ENCODE measurements around the gene GGT7. TPM values are rescaled to one million over a fixed set of nuclear protein-coding genes. Genes with fewer than 3 reads are reported as not detected.

The GGT7 gene
- total and polyA plus RNA-seq, 2 experiments from 2014 or later, result 32.3 to 53.8 TPM

GRCh38 chr20:34834459-34834893 lies 38.2 kb downstream of the GGT7 start:
- Histone ChIP-seq H3K9me3 (ENCODE audit: low read depth) (no peaks in the 10 kb centered on the region), H3K27ac (no peak overlapping the region), H3K4me1 (ENCODE audit: low read depth) (peaks cover 5% of the 10 kb centered on the region), H3K4me3 (no peak overlapping the region), H3K27me3 (peaks cover 5% of the 10 kb centered on the region), H3K36me3 (no peaks in the 10 kb centered on the region)
- peak; percentile 33 to 55 for DNase-seq (ENCODE audit: low read depth in 1 of 2, low spot score in 1 of 2)
- peak; percentile 15 for TF ChIP-seq CTCF (IDR thresholded peaks at IDR 0.05; ENCODE audit: low read depth, low read length)

GRCh38 chr20:34831936-34832335 lies 40.7 kb downstream of the GGT7 start:
- no peak for TF ChIP-seq CTCF (IDR thresholded peaks at IDR 0.05; ENCODE audit: low read depth, low read length)
- no peak for DNase-seq (ENCODE audit: low read depth in 1 of 2, low spot score in 1 of 2)
- H3K4me3 ChIP-seq, result no peak overlapping the region
- H3K27ac ChIP-seq, result no peak overlapping the region
- peaks cover 5% of the 10 kb centered on the region for H3K4me1 ChIP-seq (ENCODE audit: low read depth)
- H3K27me3 ChIP-seq, result peaks cover 5% of the 10 kb centered on the region
- H3K36me3 ChIP-seq, result no peaks in the 10 kb centered on the region
- no peaks in the 10 kb centered on the region for H3K9me3 ChIP-seq (ENCODE audit: low read depth)

GRCh38 chr20:34829191-34829590 lies 43.5 kb downstream of the GGT7 start:
- Histone ChIP-seq H3K36me3 (no peaks in the 10 kb centered on the region), H3K27me3 (peaks cover 5% of the 10 kb centered on the region), H3K27ac (no peak overlapping the region), H3K9me3 (ENCODE audit: low read depth) (no peaks in the 10 kb centered on the region), H3K4me1 (ENCODE audit: low read depth) (peaks cover 5% of the 10 kb centered on the region), H3K4me3 (no peak overlapping the region)
- DNase-seq (ENCODE audit: low read depth in 1 of 2, low spot score in 1 of 2), result no peak
- no peak for TF ChIP-seq CTCF (IDR thresholded peaks at IDR 0.05; ENCODE audit: low read depth, low read length)

GRCh38 chr20:34825530-34826362 lies 46.9 kb downstream of the GGT7 start, which contains the start of gene NCOA6:
Gene NCOA6, minus strand, starts transcription at chr20:34825651. Its CDS starts 43,296 bp downstream, at chr20:34782355.
- Histone ChIP-seq H3K27ac (peak within 1 kb of the TSS; percentile 99), H3K4me3 (peak within 1 kb of the TSS; percentile 89), H3K27me3 (no peaks in the 10 kb centered on the region), H3K36me3 (no peaks in the 10 kb centered on the region), H3K9me3 (ENCODE audit: low read depth) (no peaks in the 10 kb centered on the region), H3K4me1 (ENCODE audit: low read depth) (peaks cover 6% of the 10 kb centered on the region)
- peak; percentile 87 to 90 for DNase-seq (ENCODE audit: low read depth in 1 of 2, low spot score in 1 of 2)
- TF ChIP-seq CTCF (IDR thresholded peaks at IDR 0.05; ENCODE audit: low read depth, low read length), result no peak

GRCh38 chr20:34824806-34825529 lies 47.7 kb downstream of the GGT7 start:
- Histone ChIP-seq H3K4me1 (ENCODE audit: low read depth) (peaks cover 6% of the 10 kb centered on the region), H3K36me3 (no peaks in the 10 kb centered on the region), H3K27me3 (no peaks in the 10 kb centered on the region), H3K4me3 (peak overlapping the region; percentile 89), H3K9me3 (ENCODE audit: low read depth) (no peaks in the 10 kb centered on the region), H3K27ac (peak overlapping the region; percentile 99)
- TF ChIP-seq CTCF (IDR thresholded peaks at IDR 0.05; ENCODE audit: low read depth, low read length), result no peak
- peak; percentile 55 to 85 for DNase-seq (ENCODE audit: low read depth in 1 of 2, low spot score in 1 of 2)
